ENCODE results near the gene SMS. TPM values are rescaled to one million over a fixed set of nuclear protein-coding genes. Genes with fewer than 3 reads are reported as not detected.
A peak's percentile ranks its signal among the peaks of the same experiment; 100 is the strongest.

The SMS gene
- total RNA-seq, 4 donors from 2014 or later = 38.1 to 46.5 (median 40.6) TPM

- ATAC-seq (ENCODE audit: low FRiP score) = no peak
- DNase-seq (ENCODE audit: low spot score) = no peak
- no peak for TF ChIP-seq CTCF (IDR thresholded peaks at IDR 0.05)
These were observed 14.4 kb upstream of the SMS start for GRCh38 chrX:21926116-21926515.

GRCh38 chrX:21926527-21927278 is 13.8 kb upstream of the SMS start:
- ATAC-seq (ENCODE audit: low FRiP score) = peak; percentile 94
- no peak for TF ChIP-seq CTCF (IDR thresholded peaks at IDR 0.05)
- DNase-seq (ENCODE audit: low spot score) = no peak

GRCh38 chrX:21929209-21929608 is 11.3 kb upstream of the SMS start:
- ATAC-seq (ENCODE audit: low FRiP score) (no peak), DNase-seq (ENCODE audit: low spot score) (no peak)
- TF ChIP-seq CTCF (IDR thresholded peaks at IDR 0.05) = no peak

GRCh38 chrX:21930986-21931385 is 9.5 kb upstream of the SMS start:
- no peak for ATAC-seq (ENCODE audit: low FRiP score)
- TF ChIP-seq CTCF (IDR thresholded peaks at IDR 0.05) = no peak

GRCh38 chrX:21932292-21933002 is 8.1 kb upstream of the SMS start:
- DNase-seq (ENCODE audit: low spot score) (no peak), ATAC-seq (ENCODE audit: low FRiP score) (peak; percentile 62)
- no peak for TF ChIP-seq CTCF (IDR thresholded peaks at IDR 0.05)

More at GRCh38 chrX:21930986-21931385, 9.5 kb upstream of the SMS start:
- DNase-seq (ENCODE audit: low spot score) = no peak

GRCh38 chrX:21933077-21933476 is 7.4 kb upstream of the SMS start:
- no peak for TF ChIP-seq CTCF (IDR thresholded peaks at IDR 0.05)
- ATAC-seq (ENCODE audit: low FRiP score) = peak; percentile 32
- no peak for DNase-seq (ENCODE audit: low spot score)

GRCh38 chrX:21934414-21934813 is 6.1 kb upstream of the SMS start:
- ATAC-seq (ENCODE audit: low FRiP score) = no peak
- DNase-seq (ENCODE audit: low spot score) = no peak
- TF ChIP-seq CTCF (IDR thresholded peaks at IDR 0.05) = no peak

Data from omental fat pad (tissue), 4 donors.